GM19351 (cell line): Measurements from ENCODE around the gene HSD17B14.
"Not testable (repeated sequence)": the region's sequence is repeated elsewhere in the genome, so short reads cannot be mapped to it uniquely, and the experiment has no call there.

Experiments used
- ATAC-seq: cut with Tn5 transposase; IDR thresholded peaks from one replicate; pipeline ENCODE4 v1.9.1; 2021; ENCODE audit warnings: mild to moderate bottlenecking, moderate library complexity; ENCODE audit not compliant: unreplicated experiment

HSD17B14 gene

GRCh38 chr19:48836089-48837017 is at the start of gene HSD17B14:
Gene HSD17B14 (minus strand): TSS chr19:48836491. CDS start chr19:48836411, 80 bp downstream.
- ATAC-seq = no peak

- no peak for ATAC-seq
Measured at GRCh38 chr19:48883726-48884125, 47.4 kb upstream of the HSD17B14 start.

- ATAC-seq = no peak
Measured at GRCh38 chr19:48881741-48882657, 45.7 kb upstream of the HSD17B14 start.

GRCh38 chr19:48879696-48880095 is 43.4 kb upstream of the HSD17B14 start:
- ATAC-seq = not testable (repeated sequence)

DNA sequence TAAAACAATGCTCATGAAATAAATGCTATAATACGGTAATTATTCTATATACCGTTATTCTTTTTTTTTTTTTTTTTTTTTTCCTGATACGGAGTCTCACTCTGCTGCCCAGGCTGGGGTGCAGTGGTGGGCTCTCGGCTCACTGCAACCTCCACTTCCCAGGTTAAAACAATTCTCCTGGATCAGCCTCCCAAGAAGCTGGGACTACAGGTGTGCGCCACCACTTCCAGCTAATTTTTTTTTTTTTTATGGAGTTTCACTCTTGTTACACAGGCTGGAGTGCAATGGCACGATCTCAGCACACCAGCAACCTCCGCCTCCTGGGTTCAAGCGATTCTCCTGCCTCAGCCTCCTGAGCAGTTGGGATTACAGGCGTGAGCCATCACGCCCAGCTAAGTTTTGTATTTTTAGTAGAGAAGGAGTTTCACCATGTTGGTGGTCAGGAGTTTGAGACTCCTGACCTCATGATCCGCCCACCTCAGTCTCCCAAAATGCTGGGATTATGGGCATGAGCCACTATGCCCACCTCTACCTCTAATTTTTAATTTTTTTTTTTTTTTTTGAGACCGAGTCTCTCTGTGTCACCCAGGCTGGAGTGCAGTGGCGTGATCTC is 42.8 kb upstream of the HSD17B14 start:
- ATAC-seq = no peak

- ATAC-seq = no peak
Measured at GRCh38 chr19:48878196-48879024, 42.1 kb upstream of the HSD17B14 start.

DNA sequence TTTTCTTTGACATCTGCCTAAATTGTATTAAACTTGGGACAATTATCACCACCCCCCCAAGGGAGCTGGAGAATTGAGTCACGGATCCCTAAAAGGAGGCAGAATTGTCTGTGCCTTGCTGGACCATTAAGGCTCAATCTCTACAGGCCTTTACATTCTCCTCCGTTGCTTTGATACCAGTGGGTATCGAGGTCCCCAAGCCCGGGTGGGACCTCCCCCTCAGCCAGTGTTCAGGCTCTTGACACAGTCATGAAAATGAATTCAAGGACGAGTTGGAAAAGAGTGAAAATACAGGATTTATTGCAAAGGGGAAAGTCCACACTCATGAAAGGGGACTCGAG is 41.5 kb upstream of the HSD17B14 start:
- no peak for ATAC-seq

DNA sequence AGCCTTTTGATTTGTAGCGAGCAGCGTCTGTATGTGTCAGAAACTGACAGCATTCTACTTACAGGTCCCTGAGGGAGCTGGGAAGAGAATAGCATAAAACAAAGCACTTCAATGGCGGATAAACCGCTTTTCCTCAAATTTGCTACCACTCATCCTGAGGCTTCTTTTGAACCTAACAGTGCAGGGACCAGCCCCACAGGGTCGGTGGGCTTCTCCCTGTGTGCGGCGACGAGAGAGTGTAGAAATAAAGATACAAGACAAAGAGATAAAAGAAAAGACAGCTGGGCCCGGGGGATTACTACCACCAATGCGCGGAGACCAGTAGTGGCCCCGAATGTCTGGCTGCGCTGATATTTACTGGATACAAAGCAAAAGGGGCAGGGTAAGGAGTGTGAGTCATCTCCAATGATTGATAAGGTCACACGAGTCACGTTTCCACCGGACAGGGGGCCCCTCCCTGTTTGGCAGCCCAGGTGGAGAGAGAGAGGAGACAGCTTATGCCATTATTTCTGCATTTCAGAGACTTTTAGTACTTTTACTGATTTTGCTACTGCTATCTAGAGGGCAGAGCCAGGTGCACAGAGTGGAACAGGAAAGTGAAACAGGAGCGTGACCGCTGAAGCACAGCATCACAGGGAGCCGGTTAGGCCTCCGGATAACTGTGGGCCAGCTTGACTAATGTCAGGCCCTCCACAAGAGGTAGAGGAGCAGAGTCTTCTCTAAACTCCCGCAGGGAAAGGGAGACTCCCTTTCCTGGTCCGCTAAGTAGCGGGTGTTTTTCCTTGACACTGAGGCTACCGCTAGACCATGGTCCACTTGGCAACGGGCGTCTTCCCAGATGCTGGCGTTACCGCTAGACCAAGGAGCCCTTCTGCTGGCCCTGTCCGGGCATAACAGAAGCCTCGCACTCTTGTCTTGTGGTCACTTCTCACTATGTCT is 40.0 kb upstream of the HSD17B14 start:
- not testable (repeated sequence) for ATAC-seq

DNA sequence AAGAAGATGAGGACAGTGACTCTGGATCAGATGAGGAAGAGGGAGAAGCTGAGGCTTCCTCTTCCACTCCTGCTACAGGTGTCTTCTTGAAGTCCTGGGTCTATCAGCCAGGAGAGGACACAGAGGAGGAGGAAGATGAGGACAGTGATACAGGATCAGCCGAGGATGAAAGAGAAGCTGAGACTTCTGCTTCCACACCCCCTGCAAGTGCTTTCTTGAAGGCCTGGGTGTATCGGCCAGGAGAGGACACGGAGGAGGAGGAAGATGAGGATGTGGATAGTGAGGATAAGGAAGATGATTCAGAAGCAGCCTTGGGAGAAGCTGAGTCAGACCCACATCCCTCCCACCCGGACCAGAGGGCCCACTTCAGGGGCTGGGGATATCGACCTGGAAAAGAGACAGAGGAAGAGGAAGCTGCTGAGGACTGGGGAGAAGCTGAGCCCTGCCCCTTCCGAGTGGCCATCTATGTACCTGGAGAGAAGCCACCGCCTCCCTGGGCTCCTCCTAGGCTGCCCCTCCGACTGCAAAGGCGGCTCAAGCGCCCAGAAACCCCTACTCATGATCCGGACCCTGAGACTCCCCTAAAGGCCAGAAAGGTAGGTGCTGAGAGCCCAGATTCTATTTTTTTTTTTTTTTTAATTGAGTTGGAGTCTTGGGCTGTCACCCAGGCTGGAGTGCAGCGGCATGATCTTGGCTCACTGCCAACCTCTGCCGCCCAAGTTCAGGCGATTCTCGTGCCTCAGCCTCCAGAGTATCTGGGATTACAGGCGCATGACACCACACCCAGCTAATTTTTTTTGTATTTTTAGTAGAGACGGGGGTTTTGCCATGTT is 38.2 kb upstream of the HSD17B14 start:
- ATAC-seq = no peak

- ATAC-seq = no peak
Measured at GRCh38 chr19:48873476-48874302, 37.4 kb upstream of the HSD17B14 start.

GRCh38 chr19:48872884-48873475 is 36.7 kb upstream of the HSD17B14 start:
- ATAC-seq = no peak

DNA sequence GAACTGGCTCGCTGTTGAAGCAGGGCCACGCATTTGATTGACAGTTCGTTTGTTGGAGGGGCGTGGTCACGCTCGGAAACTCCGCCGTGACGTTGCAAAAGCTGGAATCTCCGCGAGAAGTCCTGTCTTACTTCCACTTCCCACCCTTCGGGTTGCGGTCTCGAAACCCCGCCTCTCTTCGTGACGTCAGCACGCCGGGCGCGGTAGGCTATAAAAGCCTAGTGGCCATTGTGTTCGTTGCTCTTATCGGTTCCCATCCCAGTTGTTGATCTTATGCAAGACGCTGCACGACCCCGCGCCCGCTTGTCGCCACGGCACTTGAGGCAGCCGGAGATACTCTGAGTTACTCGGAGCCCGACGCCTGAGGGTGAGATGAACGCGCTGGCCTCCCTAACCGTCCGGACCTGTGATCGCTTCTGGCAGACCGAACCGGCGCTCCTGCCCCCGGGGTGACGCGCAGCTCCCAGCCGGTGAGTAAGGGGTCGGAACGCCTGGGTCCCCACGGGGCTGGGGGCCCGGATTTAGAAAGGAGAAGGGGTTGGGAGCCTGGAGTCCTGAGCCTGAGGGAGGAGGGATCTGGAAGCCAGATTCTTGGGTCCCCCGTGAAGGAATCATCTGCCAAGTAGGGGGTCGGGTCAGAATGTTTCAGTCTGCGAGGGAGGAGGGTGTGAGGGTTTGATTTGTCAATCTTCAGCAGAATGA is 36.0 kb upstream of the HSD17B14 start, which contains the start of gene PPP1R15A:
Gene PPP1R15A, plus strand, starts transcription at position 240 of the 702 bp plus-strand sequence. CDS start 813 bp downstream, outside the sequence.
- peak; percentile 39 for ATAC-seq

- not testable (repeated sequence) for ATAC-seq
Measured at GRCh38 chr19:48871471-48872181, 35.3 kb upstream of the HSD17B14 start.

GRCh38 chr19:48870048-48870447 is 33.8 kb upstream of the HSD17B14 start:
- ATAC-seq = no peak

DNA sequence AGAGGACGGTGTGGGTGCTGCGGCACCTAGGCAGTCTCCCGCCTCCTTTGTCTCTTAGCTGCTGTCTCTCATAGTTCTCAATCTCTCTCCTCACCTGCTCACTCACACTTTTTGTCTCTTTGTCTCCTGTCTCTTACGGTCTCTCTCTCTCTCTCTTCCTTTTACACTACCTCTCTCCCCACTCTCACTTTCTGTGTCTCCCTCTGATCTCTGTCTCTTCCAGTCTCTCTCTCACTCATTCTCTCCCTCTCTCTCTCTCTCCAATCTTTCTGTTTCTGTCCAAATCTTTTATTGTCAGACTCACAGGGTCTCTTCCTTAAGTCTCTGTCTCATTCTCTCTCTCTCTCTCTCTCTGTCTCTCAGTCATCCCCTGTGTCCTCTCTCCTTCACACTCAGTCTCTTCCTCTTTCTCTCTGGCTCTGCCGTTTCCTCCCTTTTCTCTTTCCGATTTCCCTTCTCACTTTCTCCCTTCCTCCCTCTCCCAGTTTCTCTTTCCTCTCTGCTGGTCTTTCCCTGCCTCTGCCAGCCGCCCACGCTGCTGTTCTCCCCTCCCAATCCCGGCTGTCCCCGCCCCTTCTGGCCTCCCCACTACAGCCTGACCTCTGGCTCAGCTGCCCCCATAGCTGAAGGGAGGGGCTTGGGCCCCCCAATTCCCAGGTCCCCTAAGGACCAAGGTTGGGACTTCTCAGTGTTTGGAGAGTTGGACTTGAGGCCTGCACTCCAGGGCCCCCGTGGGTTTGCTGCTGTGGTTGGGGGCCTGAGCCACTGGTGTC is 32.0 kb upstream of the HSD17B14 start, which contains the start of gene PLEKHA4:
Gene PLEKHA4, minus strand, starts transcription at position 504 of the 773 bp plus-strand sequence. CDS start 997 bp downstream, outside the sequence.
- ATAC-seq = no peak
